Parathyroid adenoma (tissue), 2 donors: ENCODE results near the gene ATP8B1.

ENCODE experiments used
- H2AFZ ChIP-seq: fragments of 300-600 bp; sonication (generic); one replicate; pipeline ENCODE4 v1.7.0; 2017; ENCODE audit warnings: antibody characterized with exemption, mild to moderate bottlenecking
- H3K27ac ChIP-seq: fragments of 300-600 bp; sonication (generic); one replicate; pipeline ENCODE4 v1.7.0; 2017
- H3K27me3 ChIP-seq: fragments of 300-600 bp; sonication (generic); one replicate; pipeline ENCODE4 v1.7.0; 2017; ENCODE audit warnings: low read length; ENCODE audit not compliant: control insufficient read depth, insufficient read depth
- H3K36me3 ChIP-seq: fragments of 300-600 bp; sonication (generic); one replicate; pipeline ENCODE4 v1.7.0; 2017; ENCODE audit warnings: low read length; ENCODE audit not compliant: control insufficient read depth, insufficient read depth
- H3K4me1 ChIP-seq: fragments of 300-600 bp; sonication (generic); one replicate; pipeline ENCODE4 v1.7.0; 2017; ENCODE audit warnings: control low read depth
- H3K4me2 ChIP-seq: fragments of 300-600 bp; sonication (generic); one replicate; pipeline ENCODE4 v1.7.0; 2017; ENCODE audit warnings: low read length
- H3K4me3 ChIP-seq: fragments of 300-600 bp; sonication (generic); one replicate; pipeline ENCODE4 v1.7.0; 2017; ENCODE audit warnings: low read depth, low read length
- H3K79me2 ChIP-seq: fragments of 300-600 bp; sonication (generic); one replicate; pipeline ENCODE4 v1.7.0; 2017; ENCODE audit warnings: control low read depth
- H3K9ac ChIP-seq: fragments of 300-600 bp; sonication (generic); one replicate; pipeline ENCODE4 v1.7.0; 2017; ENCODE audit warnings: mild to moderate bottlenecking
- H3K9me3 ChIP-seq: fragments of 300-600 bp; sonication (generic); one replicate; pipeline ENCODE4 v1.7.0; 2017; ENCODE audit warnings: low read length; ENCODE audit not compliant: control insufficient read depth
- CTCF ChIP-seq: fragments of 300-600 bp; sonication (generic); IDR thresholded peaks from one replicate; pipeline ENCODE4 v1.7.0; 2017; ENCODE audit warnings: antibody characterized with exemption, mild to moderate bottlenecking
- donor health status: primary hyperparathyroidism.

ATP8B1 gene

GRCh38 chr18:57792631-57793301, 10.3 kb downstream of the ATP8B1 start:
- peaks cover 54% of the 10 kb centered on the region for H3K79me2 ChIP-seq
- no peak overlapping the region for H3K9ac ChIP-seq
- H2AFZ ChIP-seq: no peak overlapping the region
- H3K4me1 ChIP-seq: peaks cover 6% of the 10 kb centered on the region
- TF ChIP-seq CTCF: no peak
- H3K9me3 ChIP-seq: no peaks in the 10 kb centered on the region
- H3K4me2 ChIP-seq: no peak overlapping the region
- H3K36me3 ChIP-seq: no peaks in the 10 kb centered on the region
- no peaks in the 10 kb centered on the region for H3K27me3 ChIP-seq
- H3K4me3 ChIP-seq: no peak overlapping the region
- H3K27ac ChIP-seq: no peak overlapping the region

- Histone ChIP-seq H3K4me3 (no peak overlapping the region), H3K79me2 (peaks cover 47% of the 10 kb centered on the region), H3K9me3 (no peaks in the 10 kb centered on the region), H3K27ac (no peak overlapping the region), H3K36me3 (no peaks in the 10 kb centered on the region), H3K27me3 (no peaks in the 10 kb centered on the region), H3K4me2 (no peak overlapping the region), H3K9ac (no peak overlapping the region), H2AFZ (no peak overlapping the region), H3K4me1 (peaks cover 6% of the 10 kb centered on the region)
- no peak for TF ChIP-seq CTCF
Observed at GRCh38 chr18:57791911-57792310, 11.2 kb downstream of the ATP8B1 start.

GRCh38 chr18:57791192-57791591, 11.9 kb downstream of the ATP8B1 start:
- Histone ChIP-seq H2AFZ (no peak overlapping the region), H3K27me3 (no peaks in the 10 kb centered on the region), H3K27ac (no peak overlapping the region), H3K4me1 (peaks cover 8% of the 10 kb centered on the region), H3K4me2 (no peak overlapping the region), H3K9me3 (no peaks in the 10 kb centered on the region), H3K36me3 (no peaks in the 10 kb centered on the region), H3K9ac (no peak overlapping the region), H3K79me2 (peaks cover 42% of the 10 kb centered on the region), H3K4me3 (no peak overlapping the region)
- no peak for TF ChIP-seq CTCF

GRCh38 chr18:57790316-57790715, 12.8 kb downstream of the ATP8B1 start:
- H3K27ac ChIP-seq: no peak overlapping the region
- H3K9ac ChIP-seq: no peak overlapping the region
- H2AFZ ChIP-seq: no peak overlapping the region
- peaks cover 38% of the 10 kb centered on the region for H3K79me2 ChIP-seq
- no peaks in the 10 kb centered on the region for H3K9me3 ChIP-seq
- H3K4me3 ChIP-seq: no peak overlapping the region
- no peaks in the 10 kb centered on the region for H3K27me3 ChIP-seq
- H3K36me3 ChIP-seq: no peaks in the 10 kb centered on the region
- no peak for TF ChIP-seq CTCF
- H3K4me2 ChIP-seq: no peak overlapping the region
- peaks cover 8% of the 10 kb centered on the region for H3K4me1 ChIP-seq

- no peak overlapping the region for H3K9ac ChIP-seq
- peaks cover 32% of the 10 kb centered on the region for H3K79me2 ChIP-seq
- no peak overlapping the region for H3K4me2 ChIP-seq
- no peak overlapping the region for H3K27ac ChIP-seq
- no peaks in the 10 kb centered on the region for H3K27me3 ChIP-seq
- no peaks in the 10 kb centered on the region for H3K36me3 ChIP-seq
- no peak overlapping the region for H3K4me3 ChIP-seq
- no peak overlapping the region for H2AFZ ChIP-seq
- peaks cover 8% of the 10 kb centered on the region for H3K4me1 ChIP-seq
- TF ChIP-seq CTCF: no peak
- no peaks in the 10 kb centered on the region for H3K9me3 ChIP-seq
Observed at GRCh38 chr18:57789759-57790158, 13.4 kb downstream of the ATP8B1 start.
